Femur (tissue), 1 donor: ENCODE measurements around the gene ADH5.
"Not testable (repeated sequence)": the region's sequence is repeated elsewhere in the genome, so short reads cannot be mapped to it uniquely, and the experiment has no call there.

Source experiments
- DNase-seq: peaks from one replicate; pipeline ENCODE4 v3.0.0-alpha.2; 2017

The ADH5 gene

DNA sequence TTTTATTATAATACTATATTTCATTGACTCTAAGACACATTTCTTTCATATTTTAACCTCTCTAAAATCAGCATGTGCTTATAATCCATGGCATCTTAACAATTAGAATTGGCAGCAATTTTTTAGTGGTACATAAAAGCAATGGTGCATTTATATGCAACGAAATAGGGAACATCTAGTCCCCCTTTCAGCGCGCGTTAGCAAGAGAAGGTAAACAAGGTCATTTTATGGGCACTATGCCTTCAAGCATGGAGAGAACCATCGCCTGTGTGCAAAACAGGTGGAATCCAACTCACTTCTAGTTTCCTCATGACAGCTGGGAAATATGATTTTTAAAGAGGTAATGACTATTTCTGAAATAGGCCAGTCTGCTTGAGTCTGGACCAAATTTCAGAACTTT lies 6.4 kb downstream of the ADH5 start:
- DNase-seq: no peak

DNA sequence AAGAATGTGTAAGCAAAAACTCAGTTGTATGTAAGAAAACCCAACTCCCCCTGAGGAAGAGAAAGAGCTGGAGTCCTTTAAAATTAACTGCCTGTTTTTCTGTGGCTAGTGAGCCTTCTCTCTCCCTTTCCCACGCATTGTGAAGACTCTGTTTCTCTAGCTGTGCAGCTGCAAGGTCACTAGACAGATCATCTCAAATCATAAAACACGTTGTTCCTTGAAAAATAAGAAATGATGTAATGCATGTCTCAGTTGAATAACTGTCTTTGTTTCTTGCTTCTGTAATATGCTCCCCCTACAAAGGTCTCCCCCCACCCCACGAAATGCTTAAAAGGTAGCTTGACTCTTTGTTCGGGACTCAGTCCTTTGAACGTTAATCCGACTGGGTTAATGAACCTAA lies 7.7 kb downstream of the ADH5 start:
- not testable (repeated sequence) for DNase-seq

DNA sequence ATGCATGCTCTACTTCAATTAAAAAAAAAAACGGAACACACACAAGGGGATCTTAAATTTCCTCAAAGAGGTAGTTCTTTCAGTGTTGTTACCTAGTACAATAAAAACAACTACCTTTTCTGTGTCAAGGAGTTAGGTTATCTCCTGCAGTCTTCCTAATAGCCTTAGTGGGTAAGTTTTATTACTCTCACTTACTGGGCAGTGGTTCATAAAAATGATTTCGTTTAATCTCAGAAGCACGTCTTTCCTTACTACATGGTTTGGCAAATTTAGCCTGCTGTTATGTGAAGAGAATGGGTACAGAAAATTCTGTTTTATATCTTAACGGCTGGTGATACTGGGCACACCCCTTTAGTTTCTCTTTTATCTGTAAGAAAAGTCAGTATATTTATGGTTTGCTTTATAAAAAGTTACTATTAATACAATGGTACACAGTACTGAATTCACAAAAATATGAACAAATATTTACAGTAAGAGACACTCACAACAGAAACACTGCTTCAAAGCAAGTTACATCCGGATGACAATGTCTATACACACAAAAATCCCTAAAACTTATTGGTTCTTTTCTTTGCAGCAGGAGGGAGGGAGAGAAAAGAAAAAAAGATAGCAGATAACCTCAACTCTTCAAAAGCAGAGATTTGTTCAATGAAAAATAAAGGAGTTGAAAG lies 8.8 kb downstream of the ADH5 start:
- DNase-seq: no peak

DNA sequence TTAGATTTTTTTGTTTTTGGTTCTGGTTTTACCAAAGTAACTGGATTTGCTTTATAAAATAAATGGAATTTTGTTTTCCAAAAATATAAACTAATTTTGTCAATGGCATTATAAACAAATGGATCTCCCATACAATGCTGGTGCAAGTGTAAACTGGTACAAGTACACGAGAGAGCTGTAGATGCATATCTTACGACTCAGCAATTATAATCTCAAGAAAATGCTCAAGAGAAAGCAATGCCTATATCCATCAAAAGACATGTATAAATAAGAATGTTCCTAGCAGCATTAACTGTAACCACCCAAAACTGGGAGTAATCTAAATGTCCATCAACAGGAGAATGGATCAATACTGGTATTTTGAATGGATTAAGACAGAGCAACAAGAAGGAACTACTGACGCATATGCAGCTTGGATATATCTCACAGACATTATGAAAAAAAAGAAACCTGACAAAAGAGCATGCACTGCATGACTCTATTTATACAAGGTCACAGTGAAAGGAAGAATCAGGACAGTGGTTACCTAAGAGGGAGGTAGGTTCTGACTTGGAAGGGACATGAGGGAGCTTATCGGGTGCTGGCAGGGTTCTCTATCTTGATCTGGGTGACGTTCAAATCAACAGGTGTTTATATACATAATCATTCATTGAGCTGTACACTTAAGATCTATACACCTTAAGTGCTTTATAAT lies 9.5 kb downstream of the ADH5 start:
- DNase-seq: no peak

DNA sequence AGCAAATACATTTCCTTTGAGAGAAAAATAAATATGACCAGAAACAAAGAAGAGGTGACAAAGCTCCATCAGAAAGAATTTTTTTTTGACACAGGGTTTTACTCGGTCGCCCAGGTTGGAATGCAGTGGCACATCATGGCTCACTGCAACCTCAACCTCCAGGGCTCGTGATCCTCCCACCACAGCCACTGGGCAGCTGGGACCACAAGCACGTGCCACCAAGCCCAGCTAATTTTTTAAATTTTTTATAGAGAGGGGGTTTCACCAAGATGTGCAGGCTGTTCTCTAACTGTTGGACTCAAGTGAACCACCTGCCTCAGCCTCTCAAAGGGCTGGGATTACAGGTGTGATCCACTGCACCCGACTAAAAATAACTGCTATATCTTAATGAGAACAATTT lies 10.3 kb downstream of the ADH5 start:
- no peak for DNase-seq

DNA sequence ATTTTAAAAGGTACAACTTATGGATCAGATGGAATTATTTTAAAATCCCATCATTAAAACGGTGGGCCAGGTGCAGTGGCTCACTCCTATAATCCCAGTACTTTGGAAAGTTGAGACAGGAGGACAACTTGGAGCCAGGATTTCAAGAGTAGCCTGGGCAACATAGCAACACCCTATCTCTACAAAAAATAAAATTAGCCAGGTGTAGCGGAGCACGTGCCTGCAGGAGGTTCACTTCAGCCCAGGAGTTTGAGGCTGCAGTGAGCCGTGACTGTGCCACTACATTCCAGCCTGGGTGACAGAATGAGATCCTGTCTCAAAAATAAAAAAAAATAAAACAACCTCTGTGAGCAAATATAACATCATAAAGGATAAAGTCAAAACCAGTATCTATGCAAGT lies 11.4 kb downstream of the ADH5 start:
- no peak for DNase-seq

DNA sequence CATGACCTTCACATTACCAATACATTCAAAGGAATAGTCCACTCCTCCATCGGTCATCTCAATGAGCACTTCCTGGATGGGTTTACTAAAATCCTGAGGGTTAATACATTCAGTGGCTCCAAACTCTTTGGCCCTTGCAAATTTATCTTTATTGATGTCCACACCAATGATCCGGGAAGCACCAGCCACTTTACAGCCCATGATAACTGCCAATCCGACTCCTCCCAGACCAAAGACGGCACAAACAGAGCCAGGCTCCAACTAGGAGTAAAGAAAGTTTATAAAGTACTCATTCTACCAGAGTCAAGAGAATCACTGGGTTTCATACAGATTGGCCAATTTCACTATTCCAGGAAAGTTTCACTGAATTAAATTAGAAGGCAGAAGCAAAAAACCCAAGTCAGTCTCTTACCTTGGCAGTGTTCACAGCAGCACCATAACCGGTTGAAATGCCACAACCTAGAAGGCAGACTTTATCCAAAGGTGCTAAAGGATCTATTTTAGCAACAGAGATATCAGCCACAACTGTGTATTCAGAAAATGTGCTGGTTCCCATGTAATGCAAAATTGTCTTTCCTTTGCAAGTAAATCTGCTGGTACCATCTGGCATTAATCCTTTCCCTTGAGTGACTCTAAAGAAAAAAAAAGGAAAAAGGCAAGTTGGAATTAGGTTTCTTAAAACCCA lies 12.2 kb downstream of the ADH5 start:
- DNase-seq: no peak

DNA sequence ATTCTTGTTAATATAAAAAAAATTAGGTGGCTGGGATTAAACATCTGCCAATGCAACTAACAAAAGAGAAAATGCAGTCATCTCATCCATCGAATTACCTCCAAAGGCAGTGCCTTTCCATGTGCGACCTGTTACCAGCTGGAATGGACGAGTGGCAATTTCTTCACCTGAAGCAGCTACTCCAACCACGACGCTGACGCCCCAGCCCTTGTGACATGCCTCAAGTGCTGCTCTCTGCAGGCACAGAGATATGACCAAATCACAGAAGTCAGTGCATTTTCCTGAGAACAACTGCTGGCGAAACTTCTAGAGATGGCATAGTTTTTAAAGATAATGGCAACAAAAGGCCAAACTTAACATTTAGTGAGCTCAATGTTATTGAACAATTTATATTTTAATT lies 13.8 kb downstream of the ADH5 start:
- no peak for DNase-seq

DNA sequence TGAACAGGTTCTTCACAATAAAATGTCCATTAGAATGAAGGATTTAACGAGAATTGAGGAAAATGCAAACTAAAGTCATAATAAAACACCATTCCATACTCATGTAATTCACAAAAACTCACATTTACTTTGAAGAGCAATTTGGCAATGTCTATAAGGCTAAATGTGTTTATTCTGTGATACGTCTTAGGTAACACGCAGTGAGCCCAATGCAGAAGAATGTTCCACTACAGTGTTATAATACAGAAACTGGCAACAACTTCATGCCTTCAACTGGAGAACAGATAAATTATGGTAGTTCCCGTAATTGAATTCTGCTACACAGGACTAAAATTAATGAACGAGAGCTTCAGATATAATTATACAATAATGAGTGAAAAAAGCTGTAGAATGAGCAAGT lies 17.4 kb downstream of the ADH5 start:
- DNase-seq: no peak

DNA sequence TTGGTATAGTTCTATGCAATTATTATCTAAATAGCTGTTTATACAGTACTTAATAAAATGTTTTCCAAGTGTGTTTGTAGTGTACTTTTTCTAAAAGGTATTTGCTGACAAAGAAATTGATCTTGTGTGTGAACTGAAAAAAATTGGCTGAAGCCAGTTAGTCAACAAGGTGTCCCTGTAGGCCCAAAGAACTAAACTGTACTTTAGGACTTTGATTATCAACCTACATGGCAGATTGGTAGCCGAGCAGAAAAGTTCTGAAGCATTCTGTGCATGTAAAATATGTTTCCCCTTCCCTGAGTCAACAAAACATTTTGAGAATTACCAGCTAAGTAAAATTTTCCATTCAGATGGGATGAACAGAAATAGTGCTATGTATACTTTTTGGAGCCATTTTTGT lies 21.0 kb downstream of the ADH5 start:
- no peak for DNase-seq

DNA sequence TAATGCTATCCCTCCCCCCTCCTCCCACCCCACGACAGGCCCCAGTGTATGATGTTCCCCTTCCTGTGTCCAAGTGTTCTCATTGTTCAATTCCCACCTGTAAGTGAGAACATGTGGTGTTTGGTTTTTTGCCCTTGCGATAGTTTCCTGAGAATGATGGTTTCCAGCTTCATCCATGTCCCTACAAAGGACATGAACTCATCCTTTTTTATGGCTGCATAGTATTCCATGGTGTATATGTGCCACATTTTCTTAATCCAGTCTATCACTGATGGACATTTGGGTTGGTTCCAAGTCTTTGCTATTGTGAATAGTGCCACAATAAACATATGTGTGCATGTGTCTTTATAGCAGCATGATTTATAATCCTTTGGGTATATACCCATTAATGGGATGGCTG lies 23.1 kb downstream of the ADH5 start:
- not testable (repeated sequence) for DNase-seq

DNA sequence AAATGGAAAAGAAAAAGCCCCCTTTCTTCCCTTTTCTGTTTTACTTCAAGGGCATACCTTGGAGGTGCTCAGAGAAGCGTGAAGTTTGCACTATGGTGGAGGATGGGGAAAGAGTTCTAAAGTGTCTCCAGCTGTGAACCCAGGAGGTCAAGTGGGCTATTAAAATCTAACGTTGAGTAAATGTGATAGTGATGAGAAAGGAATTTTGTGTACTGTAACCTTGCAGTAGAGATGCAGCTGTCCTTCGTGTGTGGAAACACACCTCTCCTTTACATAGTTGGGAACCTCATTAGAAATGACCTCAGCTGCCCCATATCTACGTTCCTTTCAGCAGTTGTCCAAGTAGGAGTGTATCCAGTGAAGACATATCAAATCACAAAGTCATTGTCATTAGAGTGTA lies 26.5 kb downstream of the ADH5 start:
- no peak for DNase-seq

DNA sequence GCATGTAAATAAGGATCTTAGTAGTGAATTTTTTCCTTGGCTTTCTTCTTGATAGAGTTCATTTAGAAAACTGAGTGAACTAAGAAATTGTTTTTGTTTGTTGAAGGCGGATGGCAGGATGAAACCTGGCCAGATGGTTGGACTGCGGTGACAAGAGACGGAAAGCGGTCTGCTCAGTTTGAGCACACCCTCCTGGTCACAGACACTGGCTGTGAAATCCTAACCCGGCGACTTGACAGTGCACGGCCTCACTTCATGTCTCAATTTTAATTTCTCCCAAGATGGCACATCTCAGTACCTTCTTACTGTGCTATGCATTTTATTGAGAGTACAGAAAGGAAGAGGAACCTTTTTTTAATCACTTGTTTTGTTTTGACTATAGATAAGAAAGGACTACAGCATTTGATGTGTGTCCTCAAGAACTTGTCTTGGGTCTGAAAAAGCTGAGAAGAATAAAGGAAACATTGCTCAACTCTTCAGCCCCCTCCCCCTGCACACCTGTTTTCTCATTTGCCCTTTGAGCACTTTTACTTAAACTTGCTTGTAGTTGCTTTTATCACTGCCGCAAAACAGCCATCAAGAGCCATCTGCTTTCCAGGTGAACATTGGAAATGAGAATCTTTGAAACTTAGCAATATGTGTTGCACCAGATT lies 27.4 kb downstream of the ADH5 start:
- no peak for DNase-seq

DNA sequence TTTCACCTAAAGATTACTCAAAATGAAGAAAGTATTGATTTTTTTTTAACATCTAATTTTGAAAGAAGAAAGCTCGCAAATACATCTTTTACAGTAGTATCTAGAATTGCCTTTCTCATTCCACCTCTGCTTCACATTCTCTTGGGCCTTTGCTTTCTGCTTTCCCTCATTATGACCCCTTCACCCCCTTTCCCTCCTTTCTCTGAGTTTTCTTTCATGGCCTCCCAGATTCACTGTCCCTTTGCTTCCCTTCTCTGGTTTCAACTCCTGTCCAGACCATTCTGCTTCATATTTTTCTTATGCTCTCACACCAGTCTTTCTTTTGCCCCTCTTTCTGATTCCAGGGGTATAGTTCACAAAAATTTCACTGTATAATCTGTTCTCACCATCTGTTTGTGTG lies 29.0 kb downstream of the ADH5 start:
- DNase-seq: no peak

DNA sequence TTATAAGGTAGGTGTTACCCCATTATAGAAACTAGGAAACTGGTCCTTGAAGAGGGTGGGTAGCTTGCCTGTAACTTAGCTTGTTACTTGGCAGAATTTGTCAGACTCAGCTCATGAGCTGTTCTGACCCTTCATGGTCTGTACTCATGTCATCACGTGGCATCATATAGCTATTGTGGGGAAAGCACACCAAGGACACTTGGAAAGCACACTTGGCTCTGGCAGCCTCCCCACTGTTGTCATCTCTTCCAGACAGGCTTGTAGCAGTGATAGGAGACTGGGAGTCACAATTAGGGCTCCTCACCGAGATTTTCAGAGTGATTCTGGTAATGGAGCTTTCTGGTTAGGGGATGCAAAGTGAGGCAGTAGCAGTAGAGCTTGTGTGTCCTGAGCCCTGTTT lies 30.4 kb downstream of the ADH5 start:
- DNase-seq: no peak

DNA sequence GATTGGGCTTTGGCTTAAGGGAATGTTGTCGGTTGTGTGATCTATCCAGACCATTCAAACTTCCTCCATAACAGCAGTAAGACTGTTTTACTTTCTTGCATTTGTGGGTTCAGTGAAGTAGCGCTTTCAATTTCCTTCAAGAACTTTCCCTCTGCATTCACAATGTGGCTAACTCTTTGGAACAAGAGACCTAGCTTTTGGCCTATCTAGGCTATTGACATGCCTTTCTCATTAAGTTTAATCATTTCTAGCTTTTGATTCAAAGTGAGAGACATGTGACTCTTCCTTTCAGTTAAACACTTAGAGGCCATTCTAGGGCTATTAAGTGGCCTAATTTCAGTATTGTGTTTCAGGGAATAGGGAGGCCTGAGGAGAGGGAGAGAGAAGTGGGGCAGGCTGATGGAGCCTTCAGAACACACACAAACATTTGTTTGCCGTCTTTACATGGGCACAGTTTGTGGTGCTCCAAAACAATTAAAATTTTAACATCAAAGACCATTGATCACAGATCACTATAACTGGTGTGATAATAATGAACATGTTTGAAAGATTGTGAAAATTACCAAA lies 34.1 kb downstream of the ADH5 start:
- DNase-seq: no peak

DNA sequence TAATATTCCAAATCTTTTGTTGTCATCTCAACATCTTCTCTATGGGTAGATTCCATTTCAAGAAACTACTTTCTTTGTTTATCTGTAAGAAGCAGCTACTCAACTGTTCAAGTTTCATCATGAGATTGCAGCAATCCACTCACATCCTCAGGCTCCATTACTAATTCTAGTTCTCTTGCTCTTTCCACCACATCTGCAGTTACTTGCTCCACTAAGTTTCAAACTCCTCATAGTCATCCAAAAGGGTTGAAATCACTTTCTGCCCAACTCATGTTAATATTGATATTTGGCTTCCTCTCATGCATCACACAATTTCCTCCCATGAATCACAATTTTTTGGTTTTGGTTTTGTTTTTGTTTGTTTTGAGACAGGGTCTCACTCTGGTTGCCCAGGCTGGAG lies 35.7 kb downstream of the ADH5 start:
- no peak for DNase-seq

DNA sequence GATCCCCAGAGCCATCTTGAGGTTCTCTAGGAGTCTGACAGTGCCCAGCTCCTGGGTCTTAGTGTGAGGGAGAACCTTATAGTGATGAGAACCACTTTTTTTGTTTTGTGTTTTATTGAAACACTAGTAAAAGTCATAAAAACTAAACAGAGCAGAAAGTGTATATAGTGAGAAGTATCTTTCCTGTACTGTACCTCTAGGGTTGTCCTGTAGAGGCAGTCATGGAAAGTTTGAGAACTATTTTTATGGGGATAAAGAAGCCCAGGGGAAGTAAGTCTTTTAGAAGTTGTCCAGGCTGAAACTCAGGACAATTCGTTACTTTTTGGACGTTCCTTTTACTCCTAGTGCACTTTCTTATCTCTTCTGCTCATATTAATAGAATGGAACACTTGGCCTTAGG lies 40.9 kb downstream of the ADH5 start:
- DNase-seq: no peak

DNA sequence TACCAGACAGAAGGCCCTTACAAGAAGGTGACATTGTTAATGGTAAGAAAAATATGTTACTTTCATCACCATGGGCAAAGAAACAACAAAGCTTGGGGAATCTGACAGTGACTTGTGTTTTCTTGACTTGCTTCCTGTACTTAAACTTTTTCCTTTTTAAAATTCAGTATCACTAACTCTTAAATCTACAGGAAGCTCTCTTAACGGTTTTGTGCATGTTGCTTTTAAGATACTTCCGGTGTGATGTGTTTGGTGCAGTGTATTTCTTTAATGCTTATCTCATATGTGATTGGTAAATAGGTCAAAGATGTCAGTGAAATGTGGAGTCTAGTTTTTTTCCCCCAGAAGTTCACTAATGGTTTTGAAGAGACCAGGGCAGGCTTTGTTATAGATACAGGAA lies 45.2 kb downstream of the ADH5 start:
- no peak for DNase-seq

DNA sequence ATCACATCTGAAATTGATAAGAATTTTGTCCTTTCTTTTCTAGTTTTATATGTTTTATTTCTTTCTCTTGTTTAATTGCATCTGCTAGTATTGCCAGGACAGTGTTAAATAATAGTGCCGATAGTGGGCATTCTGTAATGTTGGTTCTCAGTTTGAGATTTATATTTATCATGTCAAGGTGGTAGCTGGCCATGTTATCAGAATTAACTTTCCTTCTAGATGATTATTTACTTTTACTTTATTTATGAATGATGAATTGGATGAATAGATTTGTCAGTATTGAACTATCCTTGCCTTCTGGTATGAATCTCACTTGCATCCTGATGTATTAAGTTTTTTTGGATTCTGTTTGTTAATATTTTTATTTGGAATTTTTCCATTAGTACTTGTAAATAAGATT lies 50.4 kb downstream of the ADH5 start:
- no peak for DNase-seq

DNA sequence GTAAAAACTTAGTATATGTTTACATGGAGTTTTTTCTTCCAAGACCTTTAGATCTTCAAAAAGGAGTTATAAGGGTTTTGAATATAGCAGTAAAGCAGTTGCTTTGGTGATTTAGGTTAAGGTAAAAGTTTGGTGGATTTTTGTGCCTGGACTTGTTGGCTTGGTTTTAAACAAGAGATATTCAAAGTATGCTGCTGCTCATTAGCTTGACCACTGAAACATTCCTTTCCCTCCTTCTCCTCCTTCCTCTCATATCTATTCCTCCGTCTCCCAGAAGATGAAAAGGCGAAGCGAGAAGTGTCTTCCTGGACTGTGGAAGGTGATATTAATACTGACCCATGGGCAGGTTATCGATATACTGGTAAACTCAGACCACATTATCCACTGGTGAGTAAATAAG lies 54.6 kb downstream of the ADH5 start:
- no peak for DNase-seq

DNA sequence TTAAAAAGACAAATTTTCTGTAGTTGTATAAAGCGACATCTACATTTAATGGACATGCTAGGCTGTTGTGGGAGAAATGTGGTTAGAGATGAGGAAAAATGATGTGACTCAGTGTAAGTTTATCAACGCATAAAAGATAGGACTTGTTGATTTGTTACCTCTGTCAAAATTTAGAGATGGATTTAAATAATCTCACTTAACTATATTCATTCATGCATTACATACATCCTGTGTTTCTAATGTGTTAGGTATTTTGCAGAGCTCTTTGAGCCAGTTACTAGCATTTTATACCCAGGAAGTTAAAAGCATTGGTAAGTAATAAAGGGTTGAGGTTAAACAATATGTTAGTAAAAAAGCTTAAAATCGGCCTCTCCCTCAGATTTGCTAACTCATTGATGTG lies 58.7 kb downstream of the ADH5 start:
- no peak for DNase-seq

DNA sequence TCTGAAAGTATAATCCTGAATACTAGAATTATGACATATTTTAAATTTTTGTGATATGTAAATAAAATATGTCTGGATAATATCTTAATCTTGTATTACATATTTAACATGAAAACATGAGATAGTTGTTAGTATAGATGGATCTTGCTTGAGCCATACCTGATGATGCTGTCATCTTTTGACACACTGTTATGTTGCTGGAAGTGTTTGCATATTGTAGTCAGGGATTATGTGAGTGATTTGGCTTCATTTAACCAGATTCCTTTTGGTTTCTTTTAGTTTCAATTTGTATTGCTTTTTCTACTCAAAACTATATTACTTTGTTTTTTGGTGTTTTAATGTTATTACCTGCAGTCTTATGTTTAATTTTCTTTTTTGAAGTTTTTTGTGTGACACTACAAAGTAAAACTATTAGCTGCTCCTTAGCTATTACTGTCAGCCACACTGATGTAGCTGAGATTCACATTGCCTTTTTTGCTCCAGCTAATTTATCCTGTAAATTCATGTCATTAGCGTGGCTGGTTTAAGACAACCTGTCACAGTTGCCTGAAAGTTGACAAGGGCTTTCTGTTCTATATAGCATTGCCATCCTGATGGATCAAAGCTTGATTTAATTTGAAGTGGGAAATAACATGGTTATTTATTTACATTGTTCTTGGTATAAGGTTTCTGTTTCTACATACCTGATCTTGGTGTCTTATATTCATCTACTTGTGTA lies 59.4 kb downstream of the ADH5 start:
- no peak for DNase-seq
